Breast epithelium (tissue), 4 donors: ENCODE measurements around the gene OSCP1. TPM values are rescaled to one million over a fixed set of nuclear protein-coding genes. Genes with fewer than 3 reads are reported as not detected.

Source experiments
- DNase-seq, 2 donors: peaks; one replicate each; pipeline ENCODE4 v3.0.0-alpha.2; 2019; ENCODE audit warnings: low spot score in 2 of 2
- H3K27ac ChIP-seq, 2 donors: fragments of 200-600 bp; sonication (generic) in 1 of 2; one replicate each; pipeline ENCODE4 v1.5.1; 2016 to 2019; ENCODE audit warnings: mild to moderate bottlenecking in 1 of 2
- H3K27me3 ChIP-seq, 2 donors: fragments of 200-600 bp; sonication (generic) in 1 of 2; one replicate each; pipeline versions ENCODE4 v1.5.1 to v1.6.0; 2017 to 2019; ENCODE audit warnings: control low read depth in 1 of 2, mild to moderate bottlenecking in 1 of 2
- H3K36me3 ChIP-seq: fragments of 200-600 bp; one replicate; pipeline ENCODE4 v1.5.1; 2019
- H3K4me1 ChIP-seq, 2 donors: fragments of 200-600 bp; sonication (generic); one replicate each; pipeline ENCODE4 v1.5.1; 2016 to 2019; ENCODE audit warnings: control low read depth in 1 of 2
- H3K4me3 ChIP-seq, 3 donors: fragments of 200-600 bp; sonication (generic); 1 replicate in 2 of 3; 2 replicates in 1 of 3; pipeline ENCODE4 v1.5.1; 2016 to 2019; ENCODE audit warnings: mild to moderate bottlenecking in 3 of 3, moderate library complexity in 2 of 3
- H3K9me3 ChIP-seq, 2 donors: fragments of 200-600 bp; sonication (generic) in 1 of 2; one replicate each; pipeline ENCODE4 v1.5.1; 2016 to 2019; ENCODE audit warnings: control low read depth in 1 of 2
- CTCF ChIP-seq, 3 donors: fragments of 450-650 bp; IDR thresholded peaks; one replicate each; pipeline ENCODE4 v1.5.1; 2016 to 2017; ENCODE audit warnings: antibody characterized with exemption in 3 of 3, mild to moderate bottlenecking in 3 of 3, moderate library complexity in 3 of 3
- POLR2A ChIP-seq: fragments of 450-650 bp; IDR thresholded peaks from one replicate; pipeline ENCODE4 v1.6.1; 2016; ENCODE audit warnings: antibody characterized with exemption, mild to moderate bottlenecking, moderate library complexity
- POLR2AphosphoS5 ChIP-seq, 3 donors: sonication (generic); formaldehyde crosslinking; IDR thresholded peaks; one replicate each; pipeline ENCODE4 v1.6.1; 2017; ENCODE audit warnings: antibody characterized with exemption in 3 of 3
- intact Hi-C: fragments of 100-400 bp; cut with DNase I; formaldehyde crosslinking; loops from one replicate; pipeline ENCODE4 v1.15.1; 2023; ENCODE audit warnings: low total_unique reads
- total RNA-seq, 3 donors: library from RNA; depleted of rRNA; stranded (reverse); fragments of >200 nt; gene quantifications; one replicate each; pipeline ENCODE4 v1.1.0, GENCODE V29; 2016

Gene OSCP1
- total RNA-seq, 3 donors from 2014 or later: 12.5 to 19.3 (median 15.1) TPM

GRCh38 chr1:36397083-36397377 is 53.2 kb downstream of the OSCP1 start:
- no peaks in the 10 kb centered on the region for H3K9me3 ChIP-seq
- intact Hi-C loops: no loop called here
- TF ChIP-seq POLR2AphosphoS5 (IDR thresholded peaks at IDR 0.05): no peak
- no peak for TF ChIP-seq POLR2A
- no peak for TF ChIP-seq CTCF (IDR thresholded peaks at IDR 0.05)
- peak overlapping the region; percentile 57 to 84 (median 82) for H3K4me3 ChIP-seq
- H3K27ac ChIP-seq: peak overlapping the region; percentile 92
- DNase-seq: no peak
- H3K4me1 ChIP-seq: no peaks in the 10 kb centered on the region
- H3K36me3 ChIP-seq: no peaks in the 10 kb centered on the region
- no peaks in the 10 kb centered on the region for H3K27me3 ChIP-seq

DNA sequence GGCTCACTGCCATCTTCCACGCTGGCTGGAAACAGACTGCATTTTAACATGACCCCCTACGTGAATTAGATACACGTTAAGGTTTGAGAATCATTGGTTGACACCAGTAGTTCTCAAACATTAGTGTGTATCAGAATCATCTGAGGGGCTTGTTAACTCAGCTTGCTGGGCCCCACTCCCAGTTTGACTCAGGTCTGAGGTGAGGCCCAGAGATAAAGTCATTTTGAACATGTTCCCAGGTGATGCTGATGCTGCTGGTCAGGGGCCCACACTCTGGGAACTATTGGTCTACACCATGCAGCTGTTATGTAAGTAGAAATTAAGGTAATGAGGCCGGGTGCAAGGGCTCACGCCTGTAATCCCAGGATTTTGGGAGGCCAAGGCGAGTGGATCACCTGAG is 53.9 kb downstream of the OSCP1 start:
- no peak for DNase-seq
- H3K36me3 ChIP-seq: no peaks in the 10 kb centered on the region
- no peak overlapping the region for H3K4me3 ChIP-seq
- H3K27me3 ChIP-seq: no peaks in the 10 kb centered on the region
- no peak for TF ChIP-seq POLR2AphosphoS5 (IDR thresholded peaks at IDR 0.05)
- no peak for TF ChIP-seq CTCF (IDR thresholded peaks at IDR 0.05)
- intact Hi-C loops: loop anchor here (1.0 kb wide), 1 partner anchor 19 kb away; no protein-coding TSS in a partner anchor
- no peaks in the 10 kb centered on the region for H3K4me1 ChIP-seq
- no peaks in the 10 kb centered on the region for H3K9me3 ChIP-seq
- no peak overlapping the region for H3K27ac ChIP-seq

GRCh38 chr1:36393686-36394085 is 56.6 kb downstream of the OSCP1 start:
- no peak for DNase-seq
- Histone ChIP-seq H3K9me3 (no peaks in the 10 kb centered on the region), H3K27me3 (no peaks in the 10 kb centered on the region), H3K4me1 (no peaks in the 10 kb centered on the region), H3K4me3 (no peak overlapping the region), H3K36me3 (no peaks in the 10 kb centered on the region), H3K27ac (no peak overlapping the region)
- no peak for TF ChIP-seq POLR2A
- TF ChIP-seq CTCF (IDR thresholded peaks at IDR 0.05): no peak
- TF ChIP-seq POLR2AphosphoS5 (IDR thresholded peaks at IDR 0.05): no peak
- intact Hi-C loops: no loop called here

DNA sequence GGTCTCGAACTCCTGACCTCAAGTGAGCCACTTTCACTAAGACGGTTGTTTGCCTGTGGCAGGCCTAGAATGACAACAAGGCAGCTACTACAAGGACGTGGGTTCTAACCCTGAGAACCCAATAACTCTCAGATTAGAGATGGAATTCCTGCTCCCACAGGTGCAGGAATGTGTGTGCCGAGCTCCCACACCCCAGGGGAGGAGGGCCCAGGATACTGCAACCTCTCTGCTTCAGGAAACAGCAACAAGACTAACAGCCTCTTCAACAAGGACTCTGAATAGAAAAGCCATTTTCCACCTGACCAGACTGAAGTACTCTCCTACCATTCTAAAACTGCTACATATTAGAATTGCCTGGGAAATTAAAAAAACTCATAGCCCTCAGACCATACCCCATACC is 57.4 kb downstream of the OSCP1 start:
- Histone ChIP-seq H3K27me3 (no peaks in the 10 kb centered on the region), H3K36me3 (no peaks in the 10 kb centered on the region), H3K4me1 (peaks cover 0 to 3% of the 10 kb centered on the region in 2 donors), H3K4me3 (no peak overlapping the region), H3K27ac (no peak overlapping the region), H3K9me3 (no peaks in the 10 kb centered on the region)
- DNase-seq: no peak
- intact Hi-C loops: no loop called here
- TF ChIP-seq POLR2A: no peak
- no peak for TF ChIP-seq CTCF (IDR thresholded peaks at IDR 0.05)
- TF ChIP-seq POLR2AphosphoS5 (IDR thresholded peaks at IDR 0.05): no peak

DNA sequence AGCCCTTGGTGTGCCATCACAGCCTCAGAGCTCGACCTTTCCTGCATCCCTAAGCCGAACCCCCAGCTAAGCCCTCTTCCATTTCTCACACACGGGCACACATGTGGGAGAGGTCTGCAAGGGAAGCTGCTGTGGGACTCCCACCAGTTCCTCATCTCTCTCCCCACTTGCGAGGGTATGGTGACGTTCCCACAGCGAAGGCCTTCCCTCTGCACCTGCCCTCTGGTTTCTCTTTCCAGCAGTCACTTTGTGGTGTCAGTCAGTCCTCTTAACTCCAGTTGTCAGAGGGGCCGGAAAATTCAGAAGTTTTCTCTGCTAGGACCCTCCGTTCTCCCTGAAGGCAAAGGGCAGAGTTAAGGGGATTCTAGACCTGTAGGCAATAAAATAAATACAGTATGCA is 59.0 kb downstream of the OSCP1 start:
- no peaks in the 10 kb centered on the region for H3K9me3 ChIP-seq
- no peak overlapping the region for H3K27ac ChIP-seq

More for the DNA sequence above, 59.0 kb downstream of the OSCP1 start:
- Histone ChIP-seq H3K4me3 (no peak overlapping the region), H3K4me1 (peaks cover 0 to 18% of the 10 kb centered on the region in 2 donors), H3K27me3 (no peaks in the 10 kb centered on the region), H3K36me3 (no peaks in the 10 kb centered on the region)
- DNase-seq: no peak
- intact Hi-C loops: no loop called here
- TF ChIP-seq POLR2AphosphoS5 (IDR thresholded peaks at IDR 0.05): no peak
- no peak for TF ChIP-seq POLR2A
- no peak for TF ChIP-seq CTCF (IDR thresholded peaks at IDR 0.05)
